Adipocyte (in vitro differentiated cells): Measurements from ENCODE around the gene PDE4B.

ENCODE experiments used
- DNase-seq: peaks from one replicate; pipeline ENCODE4 v3.0.0-alpha.2; 2015; ENCODE audit warnings: low read depth
- H3K27me3 ChIP-seq: replicated peaks from 2 replicates; pipeline ENCODE4 v1.7.0; 2013; ENCODE audit warnings: mild to moderate bottlenecking, low read length, moderate library complexity; ENCODE audit not compliant: control insufficient read depth, insufficient read depth
- H3K36me3 ChIP-seq: 2 replicates; pipeline ENCODE4 v1.7.0; 2013; ENCODE audit warnings: low read length, mild to moderate bottlenecking, moderate library complexity; ENCODE audit not compliant: control insufficient read depth, insufficient read depth, severe bottlenecking
- H3K4me1 ChIP-seq: 2 replicates; pipeline ENCODE4 v1.7.0; 2013; ENCODE audit warnings: mild to moderate bottlenecking, low read length, moderate library complexity; ENCODE audit not compliant: control insufficient read depth, insufficient read depth
- H3K4me3 ChIP-seq: 2 replicates; pipeline ENCODE4 v1.7.0; 2013; ENCODE audit warnings: mild to moderate bottlenecking, low read length, moderate library complexity
- H3K9ac ChIP-seq: 2 replicates; pipeline ENCODE4 v1.7.0; 2013; ENCODE audit warnings: mild to moderate bottlenecking, low read length, moderate library complexity
- H3K9me3 ChIP-seq: 2 replicates; pipeline ENCODE4 v1.7.0; 2013; ENCODE audit warnings: mild to moderate bottlenecking, low read length, moderate library complexity; ENCODE audit not compliant: control insufficient read depth

The PDE4B gene

GRCh38 chr1:66304128-66304527, 511.4 kb downstream of the PDE4B start:
- no peaks in the 10 kb centered on the region for H3K9me3 ChIP-seq
- no peak for DNase-seq
- no peaks in the 10 kb centered on the region for H3K27me3 ChIP-seq
- no peak overlapping the region for H3K9ac ChIP-seq
- no peak overlapping the region for H3K4me3 ChIP-seq
- H3K36me3 ChIP-seq = no peaks in the 10 kb centered on the region
- peaks cover 17% of the 10 kb centered on the region for H3K4me1 ChIP-seq

GRCh38 chr1:66305927-66306326, 513.2 kb downstream of the PDE4B start:
- Histone ChIP-seq H3K4me3 (no peak overlapping the region), H3K9ac (no peak overlapping the region), H3K4me1 (peaks cover 7% of the 10 kb centered on the region)

GRCh38 chr1:66309006-66309741, 516.5 kb downstream of the PDE4B start:
- no peaks in the 10 kb centered on the region for H3K36me3 ChIP-seq
- H3K9me3 ChIP-seq = no peaks in the 10 kb centered on the region
- H3K4me3 ChIP-seq = no peak overlapping the region
- no peak overlapping the region for H3K9ac ChIP-seq
- H3K27me3 ChIP-seq = no peaks in the 10 kb centered on the region
- DNase-seq = no peak
- no peaks in the 10 kb centered on the region for H3K4me1 ChIP-seq

More at GRCh38 chr1:66305927-66306326, 513.2 kb downstream of the PDE4B start:
- no peaks in the 10 kb centered on the region for H3K27me3 ChIP-seq
- no peak for DNase-seq
- H3K9me3 ChIP-seq = no peaks in the 10 kb centered on the region
- H3K36me3 ChIP-seq = no peaks in the 10 kb centered on the region

GRCh38 chr1:66311092-66311491, 518.4 kb downstream of the PDE4B start:
- Histone ChIP-seq H3K9ac (no peak overlapping the region), H3K9me3 (no peaks in the 10 kb centered on the region), H3K4me3 (no peak overlapping the region), H3K27me3 (no peaks in the 10 kb centered on the region), H3K4me1 (no peaks in the 10 kb centered on the region), H3K36me3 (no peaks in the 10 kb centered on the region)
- DNase-seq = no peak

GRCh38 chr1:66311628-66312027, 518.9 kb downstream of the PDE4B start:
- H3K4me3 ChIP-seq = no peak overlapping the region
- H3K27me3 ChIP-seq = no peaks in the 10 kb centered on the region
- DNase-seq = no peak
- H3K36me3 ChIP-seq = no peaks in the 10 kb centered on the region
- peaks cover 1% of the 10 kb centered on the region for H3K4me1 ChIP-seq
- H3K9ac ChIP-seq = no peak overlapping the region
- no peaks in the 10 kb centered on the region for H3K9me3 ChIP-seq

- Histone ChIP-seq H3K4me1 (peaks cover 5% of the 10 kb centered on the region), H3K9ac (no peak overlapping the region), H3K36me3 (no peaks in the 10 kb centered on the region), H3K9me3 (no peaks in the 10 kb centered on the region), H3K27me3 (no peaks in the 10 kb centered on the region), H3K4me3 (no peak overlapping the region)
- no peak for DNase-seq
These were observed 519.7 kb downstream of the PDE4B start for GRCh38 chr1:66312271-66312990.

GRCh38 chr1:66313429-66313828, 520.7 kb downstream of the PDE4B start:
- no peaks in the 10 kb centered on the region for H3K9me3 ChIP-seq
- peaks cover 5% of the 10 kb centered on the region for H3K4me1 ChIP-seq
- no peak overlapping the region for H3K4me3 ChIP-seq
- H3K27me3 ChIP-seq = no peaks in the 10 kb centered on the region
- H3K36me3 ChIP-seq = no peaks in the 10 kb centered on the region
- H3K9ac ChIP-seq = no peak overlapping the region
- DNase-seq = no peak

- no peaks in the 10 kb centered on the region for H3K36me3 ChIP-seq
- peaks cover 5% of the 10 kb centered on the region for H3K4me1 ChIP-seq
- H3K27me3 ChIP-seq = no peaks in the 10 kb centered on the region
- H3K9me3 ChIP-seq = no peaks in the 10 kb centered on the region
- H3K4me3 ChIP-seq = no peak overlapping the region
- no peak overlapping the region for H3K9ac ChIP-seq
- DNase-seq = no peak
These were observed 523.0 kb downstream of the PDE4B start for GRCh38 chr1:66315671-66316070.

- no peaks in the 10 kb centered on the region for H3K27me3 ChIP-seq
- DNase-seq = no peak
- no peaks in the 10 kb centered on the region for H3K36me3 ChIP-seq
- H3K9ac ChIP-seq = no peak overlapping the region
- H3K4me1 ChIP-seq = peaks cover 5% of the 10 kb centered on the region
- no peak overlapping the region for H3K4me3 ChIP-seq
- no peaks in the 10 kb centered on the region for H3K9me3 ChIP-seq
These were observed 524.0 kb downstream of the PDE4B start for GRCh38 chr1:66316464-66317247.

- H3K4me1 ChIP-seq = peaks cover 5% of the 10 kb centered on the region
- no peak for DNase-seq
- H3K36me3 ChIP-seq = no peaks in the 10 kb centered on the region
- no peak overlapping the region for H3K9ac ChIP-seq
- no peak overlapping the region for H3K4me3 ChIP-seq
- no peaks in the 10 kb centered on the region for H3K9me3 ChIP-seq
- H3K27me3 ChIP-seq = no peaks in the 10 kb centered on the region
These were observed 524.5 kb downstream of the PDE4B start for GRCh38 chr1:66317248-66317515.

- Histone ChIP-seq H3K4me1 (peaks cover 8% of the 10 kb centered on the region), H3K9ac (no peak overlapping the region), H3K4me3 (no peak overlapping the region), H3K27me3 (no peaks in the 10 kb centered on the region), H3K36me3 (no peaks in the 10 kb centered on the region), H3K9me3 (no peaks in the 10 kb centered on the region)
- no peak for DNase-seq
These were observed 527.5 kb downstream of the PDE4B start for GRCh38 chr1:66320231-66320630.
